ENCODE measurements around the gene CAMK4. TPM values are rescaled to one million over a fixed set of nuclear protein-coding genes. Genes with fewer than 3 reads are reported as not detected.

The CAMK4 gene
- total RNA-seq, 1 donor from 2014 or later = 34.5 TPM

DNA sequence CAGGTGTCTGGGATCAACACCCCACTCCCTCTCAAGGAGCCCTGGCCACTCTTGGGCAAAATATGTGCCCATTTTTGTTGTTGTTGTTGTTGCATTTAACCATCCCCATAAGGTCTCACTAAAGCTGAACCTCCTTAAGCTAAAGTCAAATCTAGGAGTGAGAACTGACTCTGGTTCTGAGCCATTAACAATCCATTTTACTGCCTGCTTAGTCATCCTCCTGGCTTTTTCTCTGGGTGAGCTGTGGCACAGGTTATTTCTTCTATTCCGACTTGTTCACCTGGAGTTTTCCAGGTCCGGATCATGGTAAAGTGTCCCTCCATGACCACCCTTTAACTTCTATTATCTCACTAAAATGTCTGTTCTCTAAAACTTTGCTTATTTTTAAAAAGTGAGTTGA lies 85.2 kb downstream of the CAMK4 start:
- DNase-seq (ENCODE audit: low spot score) = no peak
- H3K27ac Mint-ChIP-seq (ENCODE audit: unreplicated experiment) = no peak overlapping the region
- H3K4me1 Mint-ChIP-seq (ENCODE audit: unreplicated experiment) = no peaks in the 10 kb centered on the region
- no peak overlapping the region for H3K4me3 Mint-ChIP-seq (ENCODE audit: unreplicated experiment)
- peaks cover 1% of the 10 kb centered on the region for H3K27me3 Mint-ChIP-seq (ENCODE audit: unreplicated experiment)
- no peaks in the 10 kb centered on the region for H3K9me3 Mint-ChIP-seq (ENCODE audit: unreplicated experiment)
- TF ChIP-seq, protein P1, sequence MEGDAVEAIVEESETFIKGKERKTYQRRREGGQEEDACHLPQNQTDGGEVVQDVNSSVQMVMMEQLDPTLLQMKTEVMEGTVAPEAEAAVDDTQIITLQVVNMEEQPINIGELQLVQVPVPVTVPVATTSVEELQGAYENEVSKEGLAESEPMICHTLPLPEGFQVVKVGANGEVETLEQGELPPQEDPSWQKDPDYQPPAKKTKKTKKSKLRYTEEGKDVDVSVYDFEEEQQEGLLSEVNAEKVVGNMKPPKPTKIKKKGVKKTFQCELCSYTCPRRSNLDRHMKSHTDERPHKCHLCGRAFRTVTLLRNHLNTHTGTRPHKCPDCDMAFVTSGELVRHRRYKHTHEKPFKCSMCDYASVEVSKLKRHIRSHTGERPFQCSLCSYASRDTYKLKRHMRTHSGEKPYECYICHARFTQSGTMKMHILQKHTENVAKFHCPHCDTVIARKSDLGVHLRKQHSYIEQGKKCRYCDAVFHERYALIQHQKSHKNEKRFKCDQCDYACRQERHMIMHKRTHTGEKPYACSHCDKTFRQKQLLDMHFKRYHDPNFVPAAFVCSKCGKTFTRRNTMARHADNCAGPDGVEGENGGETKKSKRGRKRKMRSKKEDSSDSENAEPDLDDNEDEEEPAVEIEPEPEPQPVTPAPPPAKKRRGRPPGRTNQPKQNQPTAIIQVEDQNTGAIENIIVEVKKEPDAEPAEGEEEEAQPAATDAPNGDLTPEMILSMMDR (IDR thresholded peaks at IDR 0.05; ENCODE audit: unreplicated experiment) = no peak
- no peaks in the 10 kb centered on the region for H3K36me3 Mint-ChIP-seq (ENCODE audit: low read depth, unreplicated experiment)

DNA sequence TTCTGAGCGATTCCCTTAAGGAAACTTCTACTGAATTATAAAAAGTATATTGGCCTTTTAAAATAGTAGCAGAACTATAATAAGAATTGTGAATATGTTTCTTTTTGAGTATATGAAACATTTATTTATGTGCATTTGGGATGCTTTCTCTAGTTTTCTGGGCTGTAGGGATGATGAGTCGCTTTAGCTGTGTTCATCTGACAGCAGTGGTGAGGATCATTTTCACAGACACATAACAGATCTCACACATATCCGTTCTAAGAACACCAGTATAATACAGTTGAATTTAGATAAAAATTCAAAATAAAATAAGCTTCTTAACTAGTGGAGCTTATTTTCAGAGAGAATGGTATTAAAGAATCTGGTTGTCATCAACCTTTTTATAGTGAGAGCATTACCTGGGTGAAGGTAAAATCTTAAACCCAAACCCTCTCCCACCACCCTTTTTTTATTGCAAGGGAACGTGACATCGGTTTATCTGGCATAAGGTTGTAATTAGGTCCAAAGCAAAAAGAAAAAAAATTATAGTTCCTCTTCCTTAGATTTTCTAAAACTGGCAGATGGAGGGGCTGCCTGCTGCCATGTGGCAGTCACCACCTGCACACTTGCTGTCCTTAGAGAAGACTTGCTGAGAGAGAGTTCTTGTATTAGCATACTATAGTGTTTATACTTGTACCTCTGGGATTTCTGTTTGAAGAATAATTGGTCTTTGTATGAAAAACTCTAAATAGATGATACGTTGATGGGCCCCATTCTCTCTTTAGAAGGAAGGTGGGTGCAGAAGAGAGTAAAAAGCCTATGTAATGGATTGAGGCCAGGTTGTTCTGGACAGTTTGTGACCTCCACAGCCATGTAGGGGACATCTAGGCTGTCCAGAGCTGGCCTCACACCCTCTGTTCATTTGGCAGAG lies 86.8 kb downstream of the CAMK4 start:
- H3K9me3 Mint-ChIP-seq (ENCODE audit: unreplicated experiment) = no peaks in the 10 kb centered on the region
- no peak overlapping the region for H3K4me3 Mint-ChIP-seq (ENCODE audit: unreplicated experiment)
- peaks cover 1% of the 10 kb centered on the region for H3K27me3 Mint-ChIP-seq (ENCODE audit: unreplicated experiment)
- DNase-seq (ENCODE audit: low spot score) = no peak
- TF ChIP-seq, protein P1 (IDR thresholded peaks at IDR 0.05; ENCODE audit: unreplicated experiment) = no peak
- H3K27ac Mint-ChIP-seq (ENCODE audit: unreplicated experiment) = no peak overlapping the region
- no peaks in the 10 kb centered on the region for H3K36me3 Mint-ChIP-seq (ENCODE audit: low read depth, unreplicated experiment)
- no peaks in the 10 kb centered on the region for H3K4me1 Mint-ChIP-seq (ENCODE audit: unreplicated experiment)

DNA sequence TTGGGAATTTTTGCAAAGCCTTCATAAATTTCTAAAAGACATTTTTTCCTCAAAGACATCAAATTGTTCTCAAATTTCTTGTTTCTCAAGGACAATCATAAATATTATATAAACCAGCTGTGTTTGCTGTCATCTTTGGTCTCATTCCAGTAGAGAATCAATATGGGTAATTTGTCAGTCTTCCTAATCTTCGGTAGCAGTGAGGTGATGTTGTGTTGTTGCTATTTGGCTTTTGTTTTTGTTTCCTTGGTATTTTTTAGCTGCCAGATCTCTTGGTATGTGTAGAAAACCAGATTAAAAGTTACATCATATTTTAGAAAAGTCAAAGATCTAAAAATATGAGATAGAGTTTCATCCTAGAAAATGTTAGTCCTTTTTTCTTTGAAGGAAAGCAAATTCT lies 87.5 kb downstream of the CAMK4 start:
- Mint-ChIP-seq H3K36me3 (ENCODE audit: low read depth, unreplicated experiment) (no peaks in the 10 kb centered on the region), H3K4me3 (ENCODE audit: unreplicated experiment) (no peak overlapping the region), H3K9me3 (ENCODE audit: unreplicated experiment) (no peaks in the 10 kb centered on the region), H3K4me1 (ENCODE audit: unreplicated experiment) (no peaks in the 10 kb centered on the region), H3K27me3 (ENCODE audit: unreplicated experiment) (peaks cover 1% of the 10 kb centered on the region), H3K27ac (ENCODE audit: unreplicated experiment) (no peak overlapping the region)
- no peak for DNase-seq (ENCODE audit: low spot score)
- TF ChIP-seq, protein P1 (IDR thresholded peaks at IDR 0.05; ENCODE audit: unreplicated experiment) = no peak

DNA sequence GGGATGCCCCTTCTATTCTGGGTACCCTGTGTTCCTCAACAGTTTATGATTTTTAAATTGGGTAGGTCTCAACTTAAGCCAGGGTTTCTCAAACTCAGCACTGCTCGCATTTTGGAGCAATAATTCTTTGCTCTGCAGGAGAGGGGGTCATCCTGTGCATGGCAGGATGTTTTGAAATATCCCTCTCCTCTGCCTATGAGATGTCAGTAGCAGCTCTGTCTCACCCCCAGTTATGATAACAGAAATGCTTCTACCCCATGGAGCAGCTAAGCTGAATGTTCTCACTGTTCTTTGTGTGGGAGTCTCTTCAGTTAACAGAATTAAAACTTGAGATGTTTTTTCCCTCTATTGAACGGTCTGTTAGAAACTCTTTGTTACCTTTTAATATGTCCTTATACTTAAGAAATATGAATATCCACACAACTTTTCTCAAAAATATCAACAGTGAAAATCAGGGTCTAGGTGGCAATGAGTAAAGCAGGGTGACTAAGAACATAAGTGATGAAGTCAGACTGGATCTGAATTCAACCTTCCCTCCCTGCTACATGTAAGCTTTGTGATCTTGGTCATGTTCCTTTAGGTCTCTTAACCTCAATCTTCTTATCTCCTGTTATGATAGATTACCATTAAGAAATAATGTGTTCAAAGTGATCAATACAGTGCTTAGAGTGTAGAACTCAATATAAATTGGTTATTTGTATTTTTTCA lies 89.0 kb downstream of the CAMK4 start:
- Mint-ChIP-seq H3K9me3 (ENCODE audit: unreplicated experiment) (no peaks in the 10 kb centered on the region), H3K36me3 (ENCODE audit: low read depth, unreplicated experiment) (no peaks in the 10 kb centered on the region), H3K27ac (ENCODE audit: unreplicated experiment) (no peak overlapping the region), H3K4me3 (ENCODE audit: unreplicated experiment) (no peak overlapping the region), H3K27me3 (ENCODE audit: unreplicated experiment) (peaks cover 1% of the 10 kb centered on the region), H3K4me1 (ENCODE audit: unreplicated experiment) (no peaks in the 10 kb centered on the region)
- TF ChIP-seq, protein P1 (IDR thresholded peaks at IDR 0.05; ENCODE audit: unreplicated experiment) = no peak
- no peak for DNase-seq (ENCODE audit: low spot score)

DNA sequence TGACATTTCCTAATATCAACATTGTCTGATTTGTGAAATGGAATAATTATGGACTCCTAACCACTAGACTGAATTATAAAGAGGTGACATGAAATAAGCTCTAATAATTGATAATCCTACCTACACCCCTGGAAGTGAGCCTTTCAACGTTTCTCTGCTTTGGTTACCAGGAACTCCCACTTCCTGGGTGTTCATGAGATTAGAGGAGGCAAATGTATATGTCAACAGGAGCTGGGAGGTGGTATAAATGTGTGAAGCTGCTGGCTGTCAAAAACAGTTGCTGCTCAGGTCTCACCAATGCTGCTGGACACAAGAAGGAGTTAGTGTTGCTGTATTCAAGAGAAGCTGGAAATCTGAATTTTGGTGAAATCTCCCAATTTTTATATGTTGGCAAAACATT lies 96.8 kb downstream of the CAMK4 start:
- DNase-seq (ENCODE audit: low spot score) = no peak
- no peak overlapping the region for H3K4me3 Mint-ChIP-seq (ENCODE audit: unreplicated experiment)
- H3K4me1 Mint-ChIP-seq (ENCODE audit: unreplicated experiment) = no peaks in the 10 kb centered on the region
- TF ChIP-seq, protein P1 (IDR thresholded peaks at IDR 0.05; ENCODE audit: unreplicated experiment) = no peak
- H3K27me3 Mint-ChIP-seq (ENCODE audit: unreplicated experiment) = no peaks in the 10 kb centered on the region
- no peak overlapping the region for H3K27ac Mint-ChIP-seq (ENCODE audit: unreplicated experiment)
- no peaks in the 10 kb centered on the region for H3K9me3 Mint-ChIP-seq (ENCODE audit: unreplicated experiment)
- no peaks in the 10 kb centered on the region for H3K36me3 Mint-ChIP-seq (ENCODE audit: low read depth, unreplicated experiment)
